Measurements from ENCODE around the gene AGBL3. TPM values are rescaled to one million over a fixed set of nuclear protein-coding genes. Genes with fewer than 3 reads are reported as not detected.

Gene AGBL3
- total RNA-seq, 4 donors from 2014 or later, result 0.41 to 2.6 (median 1.1) TPM; not detected in 1

DNA sequence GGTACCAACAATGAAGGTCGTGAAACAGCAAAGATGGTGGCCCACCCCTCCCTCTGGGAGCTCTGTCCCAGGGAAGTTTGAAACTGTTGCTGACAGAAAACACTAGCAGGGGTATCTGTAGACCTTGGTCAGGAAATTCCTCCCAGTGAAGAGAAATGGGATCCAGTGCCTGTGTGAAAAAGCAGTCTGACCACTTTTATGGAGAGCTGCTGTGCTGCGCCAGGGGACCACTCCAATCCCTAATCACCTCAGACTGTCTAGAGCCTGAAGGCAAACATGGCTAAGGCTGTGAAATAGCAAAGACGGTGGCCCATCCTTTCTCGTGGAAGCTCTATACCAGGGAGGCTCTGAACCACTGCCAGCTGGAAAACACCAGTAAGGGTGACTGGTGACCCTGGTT, 123.3 kb downstream of the AGBL3 start:
- Histone ChIP-seq H3K27ac (no peak overlapping the region), H3K36me3 (no peaks in the 10 kb centered on the region), H3K4me1 (no peaks in the 10 kb centered on the region), H3K27me3 (no peaks in the 10 kb centered on the region), H3K9me3 (no peaks in the 10 kb centered on the region), H3K4me3 (no peak overlapping the region)
- WGBS, 2 donors (ENCODE audit: low coverage in 1 of 2), result 86% methylated on average over 4 of the region's 4 CpGs; no CpG with 5 or more reads in 1 of the 2 donors
- in situ Hi-C loops (cut with MboI; ENCODE audit: low pct_ligation_motif_present in 1 of 4, low pct_unique_long_range_greater_than_20kb in 1 of 4, low sequenced_read_pairs in 3 of 4), result no loop called here
- TF ChIP-seq, protein P1, sequence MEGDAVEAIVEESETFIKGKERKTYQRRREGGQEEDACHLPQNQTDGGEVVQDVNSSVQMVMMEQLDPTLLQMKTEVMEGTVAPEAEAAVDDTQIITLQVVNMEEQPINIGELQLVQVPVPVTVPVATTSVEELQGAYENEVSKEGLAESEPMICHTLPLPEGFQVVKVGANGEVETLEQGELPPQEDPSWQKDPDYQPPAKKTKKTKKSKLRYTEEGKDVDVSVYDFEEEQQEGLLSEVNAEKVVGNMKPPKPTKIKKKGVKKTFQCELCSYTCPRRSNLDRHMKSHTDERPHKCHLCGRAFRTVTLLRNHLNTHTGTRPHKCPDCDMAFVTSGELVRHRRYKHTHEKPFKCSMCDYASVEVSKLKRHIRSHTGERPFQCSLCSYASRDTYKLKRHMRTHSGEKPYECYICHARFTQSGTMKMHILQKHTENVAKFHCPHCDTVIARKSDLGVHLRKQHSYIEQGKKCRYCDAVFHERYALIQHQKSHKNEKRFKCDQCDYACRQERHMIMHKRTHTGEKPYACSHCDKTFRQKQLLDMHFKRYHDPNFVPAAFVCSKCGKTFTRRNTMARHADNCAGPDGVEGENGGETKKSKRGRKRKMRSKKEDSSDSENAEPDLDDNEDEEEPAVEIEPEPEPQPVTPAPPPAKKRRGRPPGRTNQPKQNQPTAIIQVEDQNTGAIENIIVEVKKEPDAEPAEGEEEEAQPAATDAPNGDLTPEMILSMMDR (IDR thresholded peaks at IDR 0.05), result no peak
- TF ChIP-seq EP300 (IDR thresholded peaks at IDR 0.05; ENCODE audit: low read depth) (no peak), POLR2AphosphoS5 (IDR thresholded peaks at IDR 0.05) (no peak), POLR2A (IDR thresholded peaks at IDR 0.05) (no peak)
- no peak for DNase-seq
- intact Hi-C loops (cut with DNase I; ENCODE audit: low total_unique reads), result no loop called here

DNA sequence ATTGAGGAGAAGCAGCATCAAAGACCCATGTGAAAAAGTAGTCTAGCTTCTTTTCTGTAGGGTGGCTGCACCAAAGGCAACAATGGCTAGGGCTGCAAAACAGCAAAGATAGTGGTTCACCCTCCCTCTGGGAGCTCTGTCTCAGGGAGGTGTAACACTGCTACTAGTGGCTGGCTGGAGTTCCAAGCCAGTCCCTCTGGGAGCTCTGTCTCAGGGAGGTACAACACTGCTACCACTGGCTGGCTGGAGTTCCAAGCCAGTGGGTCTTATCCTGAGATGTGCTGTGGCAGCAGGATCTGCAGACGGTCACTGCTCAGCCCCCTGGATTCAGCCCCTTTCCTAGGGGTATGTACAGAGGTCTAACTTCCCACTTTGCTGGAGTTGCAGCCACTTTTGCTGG, 123.7 kb downstream of the AGBL3 start:
- DNase-seq, result no peak
- WGBS, 2 donors (ENCODE audit: low coverage in 1 of 2), result 71% methylated on average over 1 of the region's 1 CpG; no CpG with 5 or more reads in 1 of the 2 donors
- no peak overlapping the region for H3K4me3 ChIP-seq
- TF ChIP-seq, protein P1 (IDR thresholded peaks at IDR 0.05), result no peak
- TF ChIP-seq EP300 (IDR thresholded peaks at IDR 0.05; ENCODE audit: low read depth), result no peak
- no peak for TF ChIP-seq POLR2AphosphoS5 (IDR thresholded peaks at IDR 0.05)
- no peak for TF ChIP-seq POLR2A (IDR thresholded peaks at IDR 0.05)
- in situ Hi-C loops (cut with MboI; ENCODE audit: low pct_ligation_motif_present in 1 of 4, low pct_unique_long_range_greater_than_20kb in 1 of 4, low sequenced_read_pairs in 3 of 4) (no loop called here), intact Hi-C loops (cut with DNase I; ENCODE audit: low total_unique reads) (no loop called here)
- H3K27ac ChIP-seq, result no peak overlapping the region
- no peaks in the 10 kb centered on the region for H3K36me3 ChIP-seq
- H3K27me3 ChIP-seq, result no peaks in the 10 kb centered on the region
- H3K9me3 ChIP-seq, result no peaks in the 10 kb centered on the region
- H3K4me1 ChIP-seq, result no peaks in the 10 kb centered on the region

DNA sequence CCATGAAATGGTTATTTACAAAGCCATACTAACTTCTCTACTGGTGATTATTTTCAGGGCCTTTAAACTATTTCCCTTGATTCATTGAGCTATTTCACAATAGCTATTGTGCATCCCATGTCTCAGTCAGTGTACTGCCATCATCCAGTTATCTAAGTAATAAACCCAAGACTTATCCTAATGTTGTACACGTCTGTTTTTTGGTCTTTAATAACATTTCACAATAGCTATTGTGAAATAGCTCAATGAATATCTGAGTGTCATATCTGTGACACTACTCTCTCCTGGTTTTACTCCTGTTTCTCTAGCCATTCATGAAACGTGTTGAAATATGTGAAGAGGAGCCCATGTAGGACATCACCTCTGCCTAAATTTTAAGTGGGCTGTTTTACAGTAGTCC, 125.1 kb downstream of the AGBL3 start:
- Histone ChIP-seq H3K27me3 (no peaks in the 10 kb centered on the region), H3K36me3 (no peaks in the 10 kb centered on the region), H3K4me3 (no peak overlapping the region), H3K4me1 (no peaks in the 10 kb centered on the region), H3K27ac (no peak overlapping the region), H3K9me3 (no peaks in the 10 kb centered on the region)
- TF ChIP-seq, protein P1 (IDR thresholded peaks at IDR 0.05), result no peak
- no peak for TF ChIP-seq POLR2A (IDR thresholded peaks at IDR 0.05)
- no peak for TF ChIP-seq EP300 (IDR thresholded peaks at IDR 0.05; ENCODE audit: low read depth)
- no peak for TF ChIP-seq POLR2AphosphoS5 (IDR thresholded peaks at IDR 0.05)
- intact Hi-C loops (cut with DNase I; ENCODE audit: low total_unique reads), result no loop called here
- in situ Hi-C loops (cut with MboI; ENCODE audit: low pct_ligation_motif_present in 1 of 4, low pct_unique_long_range_greater_than_20kb in 1 of 4, low sequenced_read_pairs in 3 of 4), result no loop called here
- DNase-seq, result no peak
- WGBS, 2 donors (ENCODE audit: low coverage in 1 of 2), result 59 to 61% methylated on average over 2 of the region's 2 CpGs

DNA sequence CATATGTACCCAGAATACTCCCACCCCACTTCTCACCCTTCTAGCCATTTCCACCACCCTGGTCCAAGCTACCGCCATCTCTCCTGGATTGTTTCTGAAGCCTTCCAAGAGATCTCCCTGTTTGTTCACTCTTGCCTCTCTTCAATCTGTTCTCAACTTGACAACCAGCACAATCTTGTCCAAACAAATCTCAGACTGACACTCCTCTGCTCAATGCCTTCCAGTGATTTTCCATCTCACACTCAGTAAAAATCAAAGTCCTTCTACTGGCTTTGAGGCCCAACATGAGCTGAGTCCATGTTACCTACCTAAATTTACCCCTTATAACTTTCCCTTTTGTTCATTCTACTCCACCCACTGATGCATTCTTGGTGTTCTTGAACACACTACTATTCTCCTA, 128.3 kb downstream of the AGBL3 start:
- in situ Hi-C loops (cut with MboI; ENCODE audit: low pct_ligation_motif_present in 1 of 4, low pct_unique_long_range_greater_than_20kb in 1 of 4, low sequenced_read_pairs in 3 of 4), result no loop called here
- TF ChIP-seq POLR2AphosphoS5 (IDR thresholded peaks at IDR 0.05), result no peak
- no peak for TF ChIP-seq EP300 (IDR thresholded peaks at IDR 0.05; ENCODE audit: low read depth)
- TF ChIP-seq POLR2A (IDR thresholded peaks at IDR 0.05), result no peak
- TF ChIP-seq, protein P1 (IDR thresholded peaks at IDR 0.05), result no peak
- no peak for DNase-seq
- no peaks in the 10 kb centered on the region for H3K4me1 ChIP-seq
- H3K27me3 ChIP-seq, result no peaks in the 10 kb centered on the region
- no peak overlapping the region for H3K27ac ChIP-seq
- H3K36me3 ChIP-seq, result no peaks in the 10 kb centered on the region
- intact Hi-C loops (cut with DNase I; ENCODE audit: low total_unique reads), result loop anchor here (5.0 kb wide), 1 partner anchor 648 kb away; no protein-coding TSS in a partner anchor
- H3K4me3 ChIP-seq, result no peak overlapping the region
- no peaks in the 10 kb centered on the region for H3K9me3 ChIP-seq
- 97 to 100% methylated on average over 1 of the region's 1 CpG for WGBS, 2 donors (ENCODE audit: low coverage in 1 of 2)

Data from transverse colon (tissue), 4 donors.